Measurements from ENCODE around the gene OBI1.

OBI1 gene

DNA sequence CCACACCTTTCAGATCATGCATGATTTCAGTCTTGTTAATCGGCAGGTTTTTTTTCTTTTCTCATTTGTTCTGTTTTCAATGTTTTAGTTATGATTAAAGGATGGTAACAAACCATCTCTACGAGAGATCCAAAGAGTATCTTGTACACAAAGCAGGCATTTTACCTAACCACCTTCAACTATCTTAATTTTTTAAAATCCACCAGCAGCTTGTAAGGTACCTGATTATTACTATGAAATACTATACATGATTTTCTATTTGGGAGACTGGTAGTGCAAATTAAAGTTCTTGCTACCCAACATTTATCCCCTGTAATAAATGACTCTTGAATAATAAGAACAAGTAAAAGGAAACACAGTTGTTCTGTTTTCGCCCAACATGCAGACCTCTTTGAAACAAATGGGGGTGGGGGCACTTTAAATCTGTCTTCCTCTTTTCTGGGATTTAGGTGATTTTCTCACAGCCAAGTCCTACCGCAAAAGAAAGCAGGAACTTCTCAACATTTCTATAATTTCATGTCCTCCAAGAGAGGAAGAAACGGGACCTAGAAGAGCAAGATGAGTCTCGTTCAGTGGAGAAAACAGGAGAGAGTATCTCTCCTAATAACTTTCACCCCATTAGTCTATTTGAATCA is 59.2 kb downstream of the OBI1 start:
- DNase-seq, result no peak
- no peak for TF ChIP-seq CTCF (IDR thresholded peaks at IDR 0.05; ENCODE audit: low read depth, low read length)
- no peaks in the 10 kb centered on the region for H3K27me3 ChIP-seq (ENCODE audit: insufficient read depth, low read depth, severe bottlenecking)

DNA sequence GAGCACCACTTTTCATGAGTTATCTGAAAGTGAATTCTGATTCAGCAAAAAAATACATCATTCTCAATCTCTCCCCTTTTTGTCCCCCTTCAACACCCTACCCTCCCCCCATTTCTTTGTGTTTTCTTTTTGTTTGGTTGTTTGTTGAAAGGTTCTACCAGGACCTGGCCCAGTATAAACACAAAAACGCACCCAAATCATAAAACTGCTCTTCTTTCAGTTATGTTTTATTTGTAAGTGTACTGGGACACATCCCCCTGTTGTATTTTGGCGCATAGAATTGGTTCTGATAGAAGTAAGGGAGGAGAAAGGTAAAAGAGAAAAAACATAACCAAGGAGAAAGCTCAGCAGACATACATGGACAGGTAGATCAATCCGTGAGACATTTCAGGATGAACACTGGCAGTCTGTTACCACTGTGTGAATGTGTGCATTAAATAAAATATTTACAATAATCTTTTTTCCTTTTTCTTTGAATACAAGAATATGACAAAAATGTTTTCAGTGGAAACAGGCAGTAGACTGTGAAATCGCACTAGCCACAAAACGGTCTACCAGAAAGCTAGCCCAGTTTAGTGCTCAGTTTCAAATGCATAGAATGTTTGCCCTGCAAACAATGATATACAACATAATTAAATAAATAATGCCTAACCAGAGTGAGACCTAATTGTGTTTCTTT is 59.9 kb downstream of the OBI1 start:
- no peaks in the 10 kb centered on the region for H3K27me3 ChIP-seq (ENCODE audit: insufficient read depth, low read depth, severe bottlenecking)
- no peak for DNase-seq
- no peaks in the 10 kb centered on the region for H3K36me3 ChIP-seq
- H3K4me3 ChIP-seq (ENCODE audit: low read depth, low read length), result no peak overlapping the region
- no peak for TF ChIP-seq CTCF (IDR thresholded peaks at IDR 0.05; ENCODE audit: low read depth, low read length)
- H3K9me3 ChIP-seq (ENCODE audit: severe bottlenecking), result no peaks in the 10 kb centered on the region
- H3K27ac ChIP-seq, result no peak overlapping the region

More for the DNA sequence above, 59.2 kb downstream of the OBI1 start:
- H3K4me3 ChIP-seq (ENCODE audit: low read depth, low read length), result no peak overlapping the region
- H3K9me3 ChIP-seq (ENCODE audit: severe bottlenecking), result no peaks in the 10 kb centered on the region
- H3K27ac ChIP-seq, result no peak overlapping the region
- no peaks in the 10 kb centered on the region for H3K36me3 ChIP-seq

- no peak for DNase-seq
- no peaks in the 10 kb centered on the region for H3K36me3 ChIP-seq
- no peaks in the 10 kb centered on the region for H3K27me3 ChIP-seq (ENCODE audit: insufficient read depth, low read depth, severe bottlenecking)
- H3K9me3 ChIP-seq (ENCODE audit: severe bottlenecking), result no peaks in the 10 kb centered on the region
- H3K27ac ChIP-seq, result no peak overlapping the region
- TF ChIP-seq CTCF (IDR thresholded peaks at IDR 0.05; ENCODE audit: low read depth, low read length), result no peak
- no peak overlapping the region for H3K4me3 ChIP-seq (ENCODE audit: low read depth, low read length)
Observed at GRCh38 chr13:78598116-78598781, 60.7 kb downstream of the OBI1 start.

- Histone ChIP-seq H3K27me3 (ENCODE audit: insufficient read depth, low read depth, severe bottlenecking) (no peaks in the 10 kb centered on the region), H3K36me3 (no peaks in the 10 kb centered on the region), H3K4me3 (ENCODE audit: low read depth, low read length) (no peak overlapping the region), H3K9me3 (ENCODE audit: severe bottlenecking) (no peaks in the 10 kb centered on the region), H3K27ac (no peak overlapping the region)
- no peak for TF ChIP-seq CTCF (IDR thresholded peaks at IDR 0.05; ENCODE audit: low read depth, low read length)
- DNase-seq, result no peak
Observed at GRCh38 chr13:78597602-78597932, 61.4 kb downstream of the OBI1 start.

GRCh38 chr13:78596736-78597601 is 62.0 kb downstream of the OBI1 start:
- no peaks in the 10 kb centered on the region for H3K36me3 ChIP-seq
- DNase-seq, result no peak
- TF ChIP-seq CTCF (IDR thresholded peaks at IDR 0.05; ENCODE audit: low read depth, low read length), result no peak
- no peak overlapping the region for H3K4me3 ChIP-seq (ENCODE audit: low read depth, low read length)
- H3K9me3 ChIP-seq (ENCODE audit: severe bottlenecking), result no peaks in the 10 kb centered on the region
- no peak overlapping the region for H3K27ac ChIP-seq
- H3K27me3 ChIP-seq (ENCODE audit: insufficient read depth, low read depth, severe bottlenecking), result no peaks in the 10 kb centered on the region
